GM21619 (cell line): ENCODE measurements around the gene PDE3A.

Experiments used
- ATAC-seq: cut with Tn5 transposase; IDR thresholded peaks from one replicate; pipeline ENCODE4 v1.9.1; 2021; ENCODE audit not compliant: unreplicated experiment

PDE3A gene

DNA sequence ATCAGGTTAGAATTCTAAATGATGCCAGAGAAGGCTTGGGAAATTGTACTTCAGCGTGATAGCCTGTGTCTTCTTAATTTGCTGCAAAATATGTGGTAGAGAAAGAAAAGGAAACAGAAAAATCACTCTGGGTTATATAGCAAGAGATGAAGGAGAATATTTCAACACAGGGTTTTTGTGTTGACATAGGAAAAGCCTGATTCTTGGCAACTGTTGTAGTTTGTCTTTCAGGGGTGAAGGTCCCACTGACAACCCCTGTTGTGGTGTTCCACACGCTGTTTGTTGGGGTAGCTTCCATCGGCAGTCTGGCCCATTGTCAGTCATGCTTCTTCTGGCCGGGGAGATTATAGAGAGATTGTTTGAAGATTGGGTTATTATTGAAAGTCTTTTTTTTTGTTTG is 313.0 kb downstream of the PDE3A start:
- ATAC-seq, result no peak

- ATAC-seq, result no peak
Observed at GRCh38 chr12:20695232-20695631, 326.9 kb downstream of the PDE3A start, which contains the start of gene SLCO1C1. SLCO1C1 (plus strand) TSS chr12:20695332; CDS start chr12:20699577, 4,245 bp downstream.

- no peak for ATAC-seq
Observed at GRCh38 chr12:20696181-20696905, 328.0 kb downstream of the PDE3A start.

- ATAC-seq, result no peak
Observed at GRCh38 chr12:20701106-20701505, 332.8 kb downstream of the PDE3A start.

DNA sequence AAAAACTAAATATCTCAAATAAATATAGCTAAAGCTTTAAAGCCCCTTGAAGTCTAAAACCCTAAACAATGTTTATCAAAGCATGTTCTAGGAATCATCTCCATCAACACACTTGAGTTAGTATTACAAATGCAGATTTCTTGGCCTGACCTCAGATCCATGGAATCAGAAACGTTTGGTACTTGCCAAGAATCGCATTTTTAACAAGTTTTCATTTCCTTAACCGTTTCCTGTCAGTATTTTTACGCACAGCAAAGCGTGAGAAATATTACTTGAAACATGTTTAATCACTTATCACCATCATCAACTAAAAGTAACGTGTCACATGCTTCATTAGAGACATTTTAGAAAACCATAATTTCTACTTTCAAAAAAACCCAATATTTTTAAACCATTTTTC is 336.5 kb downstream of the PDE3A start:
- ATAC-seq, result no peak

DNA sequence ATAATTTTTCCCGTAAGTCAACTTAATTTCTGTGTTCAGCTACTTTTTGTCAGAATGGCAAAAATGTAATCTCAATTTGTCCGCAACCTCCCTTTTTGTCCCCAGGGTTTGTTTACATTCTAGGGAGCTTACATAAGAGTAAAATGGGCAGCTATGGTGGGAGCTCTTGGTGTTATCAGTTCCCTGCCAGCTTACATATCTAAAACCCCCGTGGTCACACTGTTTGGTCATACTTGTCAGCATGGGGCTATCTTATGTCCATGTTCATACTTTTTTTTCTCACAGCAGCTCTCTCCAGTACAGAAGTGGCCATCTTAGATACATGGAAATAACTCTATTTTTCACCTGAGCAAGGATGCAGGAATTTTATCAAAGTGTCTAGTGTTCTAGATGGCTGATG is 343.5 kb downstream of the PDE3A start:
- no peak for ATAC-seq

DNA sequence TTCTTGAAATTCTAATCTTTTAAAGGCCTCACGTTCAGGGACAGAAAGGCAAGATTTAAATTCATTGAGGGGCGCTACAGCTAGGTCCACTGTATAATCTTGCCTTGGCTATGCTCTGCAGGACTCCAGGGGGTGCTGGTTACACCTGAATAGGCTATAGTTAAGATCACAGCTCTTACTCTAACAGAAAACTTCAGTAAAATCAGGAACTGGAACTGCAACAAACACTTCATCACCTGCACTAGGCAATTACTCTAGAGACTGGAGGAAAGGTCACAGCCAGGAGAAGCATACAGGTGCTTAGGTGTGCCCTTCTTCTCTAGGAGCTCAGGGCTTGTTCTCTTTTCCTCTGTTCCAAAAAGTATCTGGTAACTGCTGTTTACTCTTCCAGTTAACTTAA is 347.7 kb downstream of the PDE3A start:
- ATAC-seq, result no peak

DNA sequence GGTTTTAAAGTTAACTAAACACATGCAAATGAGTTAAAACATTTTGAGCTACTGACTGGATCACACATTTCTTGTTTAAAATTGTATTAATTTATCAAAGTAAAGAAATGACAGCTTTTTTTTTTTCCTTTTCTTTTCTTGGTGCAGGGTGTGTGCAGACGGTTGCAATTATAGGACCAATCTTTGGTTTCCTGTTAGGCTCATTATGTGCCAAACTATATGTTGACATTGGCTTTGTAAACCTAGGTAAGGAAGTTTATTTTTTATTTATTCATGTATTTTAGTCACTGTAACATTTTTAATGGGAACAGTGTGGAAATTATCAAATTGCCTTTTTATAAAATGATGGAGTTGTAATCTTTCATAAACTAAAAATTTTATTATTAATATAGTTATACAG is 348.6 kb downstream of the PDE3A start:
- ATAC-seq, result no peak

- ATAC-seq, result no peak
Observed at GRCh38 chr12:20718294-20718693, 350.0 kb downstream of the PDE3A start.

DNA sequence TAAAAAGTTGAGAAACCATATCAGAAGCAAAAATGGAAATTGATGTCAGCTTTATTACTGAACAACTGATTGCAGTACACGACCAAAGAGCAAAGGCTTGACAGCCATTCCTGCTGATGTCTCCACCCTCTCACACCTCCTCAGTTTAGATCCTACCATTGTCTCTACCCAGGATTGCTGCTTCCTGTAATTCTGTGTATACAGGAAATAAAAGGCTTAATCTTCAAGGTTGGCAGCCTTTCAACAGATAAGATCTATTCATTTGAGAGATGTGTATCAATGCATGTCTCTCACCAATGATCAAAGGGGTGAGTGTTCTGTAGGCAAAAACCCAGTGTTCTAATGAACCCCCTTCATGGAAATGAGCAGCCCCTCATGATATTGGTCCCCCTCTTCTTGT is 353.8 kb downstream of the PDE3A start:
- no peak for ATAC-seq

- ATAC-seq, result no peak
Observed at GRCh38 chr12:20731274-20731673, 362.9 kb downstream of the PDE3A start.
